ENCODE results near the gene MCRIP1.

GRCh38 chr17:81823820-81824550 lies 9.1 kb downstream of the MCRIP1 start:
- no peak for TF ChIP-seq CTCF (IDR thresholded peaks at IDR 0.05 in 4 of 5, conservative IDR thresholded peaks at IDR 0.05 in 1 of 5)
- TF ChIP-seq POLR2A (IDR thresholded peaks at IDR 0.05): peak in 1 of 2 donors; percentile 6
